ENCODE measurements around the gene DPP7. TPM values are rescaled to one million over a fixed set of nuclear protein-coding genes. Genes with fewer than 3 reads are reported as not detected.
"Not testable (repeated sequence)": the region's sequence is repeated elsewhere in the genome, so short reads cannot be mapped to it uniquely, and the experiment has no call there.

DPP7 gene
- total and polyA plus RNA-seq, 2 of the 8 experiments (the other 6 are each of a cell fraction or from before 2014, with no cell fraction given): 21.2 to 26.8 TPM

- H3K9me3 ChIP-seq (ENCODE audit: insufficient read depth in 2 of 2, low read depth in 1 of 2, low read length in 1 of 2); H4K20me1 ChIP-seq (replicated peaks in 1 of 2; ENCODE audit: control insufficient read depth in 1 of 2, insufficient read depth in 2 of 2, low read length in 2 of 2); H2BK12ac ChIP-seq (ENCODE audit: low read depth, low read length); H3K23me2 ChIP-seq (ENCODE audit: low read depth, low read length); H4K8ac ChIP-seq (ENCODE audit: extremely low read depth, insufficient read depth, low read length); H3K27ac ChIP-seq (ENCODE audit: low read depth, low read length); H3K79me2 ChIP-seq (ENCODE audit: control insufficient read depth in 1 of 2, insufficient read depth in 2 of 2, low read length in 2 of 2); H3K56ac ChIP-seq (replicated peaks; ENCODE audit: insufficient read length, low read depth, low read length); H2BK20ac ChIP-seq (ENCODE audit: low read length); H3K79me1 ChIP-seq (ENCODE audit: low read depth, low read length); H3K36me3 ChIP-seq (ENCODE audit: control insufficient read depth in 2 of 4, insufficient read depth in 4 of 4, low read length in 3 of 4); FAIRE-seq; H2AK5ac ChIP-seq (ENCODE audit: low read depth, low read length); H3K23ac ChIP-seq (ENCODE audit: insufficient read length); H3K4me3 ChIP-seq (ENCODE audit: extremely low read depth in 1 of 4, insufficient read depth in 2 of 4, low read depth in 3 of 4, low read length in 4 of 4); H2BK5ac ChIP-seq (ENCODE audit: low read depth, low read length); H4K91ac ChIP-seq (replicated peaks; ENCODE audit: insufficient read length, low read length); H3K18ac ChIP-seq (ENCODE audit: extremely low read depth, low read length); H2AFZ ChIP-seq (ENCODE audit: low read length); H3K4ac ChIP-seq (replicated peaks; ENCODE audit: insufficient read length, low read depth, low read length); H2BK15ac ChIP-seq (ENCODE audit: low read length); H2BK120ac ChIP-seq (replicated peaks; ENCODE audit: low read depth, low read length); H3K4me2 ChIP-seq (ENCODE audit: insufficient read depth in 1 of 2, low read depth in 2 of 2, low read length in 2 of 2); H4K5ac ChIP-seq (ENCODE audit: insufficient read length, low read depth, low read length); H3K4me1 ChIP-seq (replicated peaks in 1 of 4; ENCODE audit: control insufficient read depth in 3 of 4, insufficient read depth in 4 of 4, low read length in 3 of 4); H3K14ac ChIP-seq (ENCODE audit: insufficient read length); H3K9ac ChIP-seq (replicated peaks in 1 of 4; ENCODE audit: extremely low read depth in 1 of 4, low read depth in 3 of 4, low read length in 3 of 4); DNase-seq (ENCODE audit: low read depth in 1 of 2, low spot score in 2 of 2): not testable (repeated sequence)
- peaks cover 15 to 30% (median 27%) of the 10 kb centered on the region in 4 experiments for H3K27me3 ChIP-seq (replicated peaks in 1 of 4; ENCODE audit: control insufficient read depth in 3 of 4, extremely low read depth in 1 of 4, insufficient read depth in 3 of 4, low read length in 3 of 4)
- ChIA-PET POLR2A (ENCODE audit: partially characterized antibody) (interaction anchor here (1.2 to 1.4 kb wide), 2 partner anchors 12 to 109 kb away, joined by 4 read pairs; partner anchors contain the start of gene RNF224), CTCF (ENCODE audit: partially characterized antibody) (interaction anchor here (0.7 to 2.8 kb wide), 26 partner anchors 10 to 248 kb away, joined by 3 to 13 read pairs (median 4); partner anchors contain the start of genes CYSRT1 and SAPCD2)
- 86% methylated on average over 9 of the region's 12 CpGs; no CpG with 5 or more reads in 1 of the 2 experiments for WGBS, 2 experiments (ENCODE audit: extremely low coverage in 1 of 2, insufficient coverage in 1 of 2, insufficient read length in 1 of 2, insufficient replicate concordance in 2 of 2, low coverage in 1 of 2, low lambda C conversion rate in 2 of 2, missing lambda C conversion rate in 1 of 2)
Observed at GRCh38 chr9:137118092-137118603, 3.6 kb upstream of the DPP7 start.
